ENCODE measurements around the gene GALNT11. TPM values are rescaled to one million over a fixed set of nuclear protein-coding genes. Genes with fewer than 3 reads are reported as not detected.
"Not testable (repeated sequence)": the region's sequence is repeated elsewhere in the genome, so short reads cannot be mapped to it uniquely, and the experiment has no call there.

GALNT11 gene
- total and polyA plus RNA-seq, 4 donors: 12.0 to 21.8 (median 13.8) TPM

DNA sequence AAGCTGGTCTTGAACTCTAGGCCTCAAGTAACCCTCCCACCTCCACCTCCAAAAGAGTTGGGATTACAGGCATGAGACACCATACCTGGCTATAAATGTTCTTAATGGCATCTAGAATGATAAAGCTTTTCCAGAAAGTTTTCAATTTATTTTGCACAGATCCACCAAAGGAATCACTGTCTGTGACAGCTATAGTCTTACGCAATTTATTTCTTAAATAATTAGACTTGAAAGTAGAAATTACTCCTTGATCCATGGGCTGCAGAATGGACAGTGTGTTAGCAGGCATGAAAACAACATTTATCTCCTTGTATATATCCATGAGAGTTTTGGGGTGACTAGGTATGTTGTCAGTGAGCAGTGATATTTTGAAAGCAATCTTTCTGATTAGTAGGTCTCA, 33.8 kb downstream of the GALNT11 start:
- Histone ChIP-seq H3K9ac (ENCODE audit: low read depth in 1 of 2, low read length in 2 of 2) (no peak overlapping the region), H3K9me3 (ENCODE audit: control insufficient read depth in 4 of 4, low read length in 3 of 4) (no peaks in the 10 kb centered on the region), H3K27me3 (ENCODE audit: control insufficient read depth in 4 of 4, insufficient read depth in 4 of 4, low read length in 3 of 4) (no peaks in the 10 kb centered on the region), H3K27ac (ENCODE audit: low read depth in 1 of 2, low read length in 2 of 2) (no peak overlapping the region), H3K4me1 (ENCODE audit: control insufficient read depth in 4 of 4, insufficient read depth in 4 of 4, low read length in 3 of 4) (no peaks in the 10 kb centered on the region), H3K36me3 (ENCODE audit: control insufficient read depth in 4 of 4, insufficient read depth in 3 of 4, low read depth in 1 of 4, low read length in 3 of 4) (no peaks in the 10 kb centered on the region), H3K4me3 (ENCODE audit: low read depth in 1 of 3, low read length in 3 of 3) (no peak overlapping the region)
- TF ChIP-seq, protein P1, sequence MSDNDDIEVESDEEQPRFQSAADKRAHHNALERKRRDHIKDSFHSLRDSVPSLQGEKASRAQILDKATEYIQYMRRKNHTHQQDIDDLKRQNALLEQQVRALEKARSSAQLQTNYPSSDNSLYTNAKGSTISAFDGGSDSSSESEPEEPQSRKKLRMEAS (IDR thresholded peaks at IDR 0.05): no peak
- TF ChIP-seq HNF4A (conservative IDR thresholded peaks at IDR 0.05) (no peak), RAD21 (IDR thresholded peaks at IDR 0.05) (no peak), YY1 (IDR thresholded peaks at IDR 0.05) (no peak), GABPA (IDR thresholded peaks at IDR 0.05 in 1 of 2, conservative IDR thresholded peaks at IDR 0.05 in 1 of 2) (no peak), FOXA1 (IDR thresholded peaks at IDR 0.05) (no peak), FOXA2 (IDR thresholded peaks at IDR 0.05) (no peak), SP1 (IDR thresholded peaks at IDR 0.05) (no peak), NR2F2 (IDR thresholded peaks at IDR 0.05) (no peak), HNF4G (IDR thresholded peaks at IDR 0.05) (no peak), TAF1 (conservative IDR thresholded peaks at IDR 0.05) (no peak), JUND (IDR thresholded peaks at IDR 0.05) (no peak), RXRA (IDR thresholded peaks at IDR 0.05) (no peak), EGR1 (IDR thresholded peaks at IDR 0.05; ENCODE audit: low read depth in 2 of 2) (no peak)
- TF ChIP-seq, protein P2, sequence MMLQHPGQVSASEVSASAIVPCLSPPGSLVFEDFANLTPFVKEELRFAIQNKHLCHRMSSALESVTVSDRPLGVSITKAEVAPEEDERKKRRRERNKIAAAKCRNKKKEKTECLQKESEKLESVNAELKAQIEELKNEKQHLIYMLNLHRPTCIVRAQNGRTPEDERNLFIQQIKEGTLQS (IDR thresholded peaks at IDR 0.05): no peak
- TF ChIP-seq, protein P3, sequence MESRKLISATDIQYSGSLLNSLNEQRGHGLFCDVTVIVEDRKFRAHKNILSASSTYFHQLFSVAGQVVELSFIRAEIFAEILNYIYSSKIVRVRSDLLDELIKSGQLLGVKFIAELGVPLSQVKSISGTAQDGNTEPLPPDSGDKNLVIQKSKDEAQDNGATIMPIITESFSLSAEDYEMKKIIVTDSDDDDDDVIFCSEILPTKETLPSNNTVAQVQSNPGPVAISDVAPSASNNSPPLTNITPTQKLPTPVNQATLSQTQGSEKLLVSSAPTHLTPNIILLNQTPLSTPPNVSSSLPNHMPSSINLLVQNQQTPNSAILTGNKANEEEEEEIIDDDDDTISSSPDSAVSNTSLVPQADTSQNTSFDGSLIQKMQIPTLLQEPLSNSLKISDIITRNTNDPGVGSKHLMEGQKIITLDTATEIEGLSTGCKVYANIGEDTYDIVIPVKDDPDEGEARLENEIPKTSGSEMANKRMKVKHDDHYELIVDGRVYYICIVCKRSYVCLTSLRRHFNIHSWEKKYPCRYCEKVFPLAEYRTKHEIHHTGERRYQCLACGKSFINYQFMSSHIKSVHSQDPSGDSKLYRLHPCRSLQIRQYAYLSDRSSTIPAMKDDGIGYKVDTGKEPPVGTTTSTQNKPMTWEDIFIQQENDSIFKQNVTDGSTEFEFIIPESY (IDR thresholded peaks at IDR 0.05): no peak
- TF ChIP-seq, protein P4, sequence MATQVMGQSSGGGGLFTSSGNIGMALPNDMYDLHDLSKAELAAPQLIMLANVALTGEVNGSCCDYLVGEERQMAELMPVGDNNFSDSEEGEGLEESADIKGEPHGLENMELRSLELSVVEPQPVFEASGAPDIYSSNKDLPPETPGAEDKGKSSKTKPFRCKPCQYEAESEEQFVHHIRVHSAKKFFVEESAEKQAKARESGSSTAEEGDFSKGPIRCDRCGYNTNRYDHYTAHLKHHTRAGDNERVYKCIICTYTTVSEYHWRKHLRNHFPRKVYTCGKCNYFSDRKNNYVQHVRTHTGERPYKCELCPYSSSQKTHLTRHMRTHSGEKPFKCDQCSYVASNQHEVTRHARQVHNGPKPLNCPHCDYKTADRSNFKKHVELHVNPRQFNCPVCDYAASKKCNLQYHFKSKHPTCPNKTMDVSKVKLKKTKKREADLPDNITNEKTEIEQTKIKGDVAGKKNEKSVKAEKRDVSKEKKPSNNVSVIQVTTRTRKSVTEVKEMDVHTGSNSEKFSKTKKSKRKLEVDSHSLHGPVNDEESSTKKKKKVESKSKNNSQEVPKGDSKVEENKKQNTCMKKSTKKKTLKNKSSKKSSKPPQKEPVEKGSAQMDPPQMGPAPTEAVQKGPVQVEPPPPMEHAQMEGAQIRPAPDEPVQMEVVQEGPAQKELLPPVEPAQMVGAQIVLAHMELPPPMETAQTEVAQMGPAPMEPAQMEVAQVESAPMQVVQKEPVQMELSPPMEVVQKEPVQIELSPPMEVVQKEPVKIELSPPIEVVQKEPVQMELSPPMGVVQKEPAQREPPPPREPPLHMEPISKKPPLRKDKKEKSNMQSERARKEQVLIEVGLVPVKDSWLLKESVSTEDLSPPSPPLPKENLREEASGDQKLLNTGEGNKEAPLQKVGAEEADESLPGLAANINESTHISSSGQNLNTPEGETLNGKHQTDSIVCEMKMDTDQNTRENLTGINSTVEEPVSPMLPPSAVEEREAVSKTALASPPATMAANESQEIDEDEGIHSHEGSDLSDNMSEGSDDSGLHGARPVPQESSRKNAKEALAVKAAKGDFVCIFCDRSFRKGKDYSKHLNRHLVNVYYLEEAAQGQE (IDR thresholded peaks at IDR 0.05): no peak
- TF ChIP-seq, protein P5, sequence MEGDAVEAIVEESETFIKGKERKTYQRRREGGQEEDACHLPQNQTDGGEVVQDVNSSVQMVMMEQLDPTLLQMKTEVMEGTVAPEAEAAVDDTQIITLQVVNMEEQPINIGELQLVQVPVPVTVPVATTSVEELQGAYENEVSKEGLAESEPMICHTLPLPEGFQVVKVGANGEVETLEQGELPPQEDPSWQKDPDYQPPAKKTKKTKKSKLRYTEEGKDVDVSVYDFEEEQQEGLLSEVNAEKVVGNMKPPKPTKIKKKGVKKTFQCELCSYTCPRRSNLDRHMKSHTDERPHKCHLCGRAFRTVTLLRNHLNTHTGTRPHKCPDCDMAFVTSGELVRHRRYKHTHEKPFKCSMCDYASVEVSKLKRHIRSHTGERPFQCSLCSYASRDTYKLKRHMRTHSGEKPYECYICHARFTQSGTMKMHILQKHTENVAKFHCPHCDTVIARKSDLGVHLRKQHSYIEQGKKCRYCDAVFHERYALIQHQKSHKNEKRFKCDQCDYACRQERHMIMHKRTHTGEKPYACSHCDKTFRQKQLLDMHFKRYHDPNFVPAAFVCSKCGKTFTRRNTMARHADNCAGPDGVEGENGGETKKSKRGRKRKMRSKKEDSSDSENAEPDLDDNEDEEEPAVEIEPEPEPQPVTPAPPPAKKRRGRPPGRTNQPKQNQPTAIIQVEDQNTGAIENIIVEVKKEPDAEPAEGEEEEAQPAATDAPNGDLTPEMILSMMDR (IDR thresholded peaks at IDR 0.05; ENCODE audit: low read depth, low read length, missing input control): no peak
- WGBS: 99% methylated on average over 1 of the region's 1 CpG
- DNase-seq (ENCODE audit: low spot score): no peak

DNA sequence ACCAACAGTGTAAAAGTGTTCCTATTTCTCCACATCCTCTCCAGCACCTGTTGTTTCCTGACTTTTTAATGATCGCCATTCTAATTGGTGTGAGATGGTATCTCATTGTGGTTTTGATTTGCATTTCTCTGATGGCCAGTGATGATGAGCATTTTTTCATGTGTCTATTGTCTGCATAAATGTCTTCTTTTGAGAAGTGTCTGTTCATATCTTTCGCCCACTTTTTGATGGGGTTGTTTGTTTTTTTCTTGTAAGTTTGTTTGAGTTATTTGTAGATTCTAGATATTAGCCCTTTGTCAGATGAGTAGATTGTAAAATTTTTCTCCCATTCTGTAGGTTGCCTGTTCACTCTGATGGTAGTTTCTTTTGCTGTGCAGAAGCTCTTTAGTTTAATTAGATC, 35.6 kb downstream of the GALNT11 start:
- not testable (repeated sequence) for H3K9me3 ChIP-seq (ENCODE audit: control insufficient read depth in 4 of 4, low read length in 3 of 4); H3K9ac ChIP-seq (ENCODE audit: low read depth in 1 of 2, low read length in 2 of 2); H3K4me1 ChIP-seq (ENCODE audit: control insufficient read depth in 4 of 4, insufficient read depth in 4 of 4, low read length in 3 of 4); H3K4me3 ChIP-seq (ENCODE audit: low read depth in 1 of 3, low read length in 3 of 3); H3K36me3 ChIP-seq (ENCODE audit: control insufficient read depth in 4 of 4, insufficient read depth in 3 of 4, low read depth in 1 of 4, low read length in 3 of 4); DNase-seq (ENCODE audit: low spot score); H3K27ac ChIP-seq (ENCODE audit: low read depth in 1 of 2, low read length in 2 of 2); H3K27me3 ChIP-seq (ENCODE audit: control insufficient read depth in 4 of 4, insufficient read depth in 4 of 4, low read length in 3 of 4)
- WGBS: 95% methylated on average over 1 of the region's 2 CpGs

DNA sequence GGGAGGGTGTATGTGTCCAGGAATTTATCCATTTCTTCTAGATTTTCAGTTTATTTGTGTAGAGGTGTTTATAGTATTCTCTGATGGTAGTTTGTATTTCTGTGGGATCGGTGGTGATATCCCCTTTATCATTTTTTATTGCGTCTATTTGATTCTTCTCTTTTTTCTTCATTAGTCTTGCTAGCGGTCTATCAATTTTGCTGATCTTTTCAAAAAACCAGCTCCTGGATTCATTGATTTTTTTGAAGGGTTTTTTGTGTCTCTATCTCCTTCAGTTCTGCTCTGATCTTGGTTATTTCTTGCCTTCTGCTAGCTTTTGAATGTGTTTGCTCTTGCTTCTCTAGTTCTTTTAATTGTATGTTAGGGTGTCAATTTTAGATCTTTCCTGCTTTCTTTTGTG, 37.7 kb downstream of the GALNT11 start:
- WGBS: 98% methylated on average over 3 of the region's 3 CpGs
- H3K4me3 ChIP-seq (ENCODE audit: low read depth in 1 of 3, low read length in 3 of 3); H3K36me3 ChIP-seq (ENCODE audit: control insufficient read depth in 4 of 4, insufficient read depth in 3 of 4, low read depth in 1 of 4, low read length in 3 of 4); H3K9me3 ChIP-seq (ENCODE audit: control insufficient read depth in 4 of 4, low read length in 3 of 4); H3K27ac ChIP-seq (ENCODE audit: low read depth in 1 of 2, low read length in 2 of 2); H3K4me1 ChIP-seq (ENCODE audit: control insufficient read depth in 4 of 4, insufficient read depth in 4 of 4, low read length in 3 of 4); DNase-seq (ENCODE audit: low spot score); H3K9ac ChIP-seq (ENCODE audit: low read depth in 1 of 2, low read length in 2 of 2); H3K27me3 ChIP-seq (ENCODE audit: control insufficient read depth in 4 of 4, insufficient read depth in 4 of 4, low read length in 3 of 4): not testable (repeated sequence)
